Stimulated activated CD4-positive, alpha-beta T cell treated with anti-CD3 and anti-CD28 coated beads, TNF-alpha, amount 100 ng/mL, for 48 hours (primary cell): Measurements from ENCODE around the gene GHDC.
"Not testable (repeated sequence)": the region's sequence is repeated elsewhere in the genome, so short reads cannot be mapped to it uniquely, and the experiment has no call there.

ENCODE experiments used
- DNase-seq, 3 donors: peaks; one replicate each; pipeline ENCODE4 v3.0.0-alpha.2; 2020; ENCODE audit warnings: low read depth in 3 of 3

GHDC gene

GRCh38 chr17:42155614-42156045, 38.7 kb downstream of the GHDC start:
- DNase-seq = no peak

DNA sequence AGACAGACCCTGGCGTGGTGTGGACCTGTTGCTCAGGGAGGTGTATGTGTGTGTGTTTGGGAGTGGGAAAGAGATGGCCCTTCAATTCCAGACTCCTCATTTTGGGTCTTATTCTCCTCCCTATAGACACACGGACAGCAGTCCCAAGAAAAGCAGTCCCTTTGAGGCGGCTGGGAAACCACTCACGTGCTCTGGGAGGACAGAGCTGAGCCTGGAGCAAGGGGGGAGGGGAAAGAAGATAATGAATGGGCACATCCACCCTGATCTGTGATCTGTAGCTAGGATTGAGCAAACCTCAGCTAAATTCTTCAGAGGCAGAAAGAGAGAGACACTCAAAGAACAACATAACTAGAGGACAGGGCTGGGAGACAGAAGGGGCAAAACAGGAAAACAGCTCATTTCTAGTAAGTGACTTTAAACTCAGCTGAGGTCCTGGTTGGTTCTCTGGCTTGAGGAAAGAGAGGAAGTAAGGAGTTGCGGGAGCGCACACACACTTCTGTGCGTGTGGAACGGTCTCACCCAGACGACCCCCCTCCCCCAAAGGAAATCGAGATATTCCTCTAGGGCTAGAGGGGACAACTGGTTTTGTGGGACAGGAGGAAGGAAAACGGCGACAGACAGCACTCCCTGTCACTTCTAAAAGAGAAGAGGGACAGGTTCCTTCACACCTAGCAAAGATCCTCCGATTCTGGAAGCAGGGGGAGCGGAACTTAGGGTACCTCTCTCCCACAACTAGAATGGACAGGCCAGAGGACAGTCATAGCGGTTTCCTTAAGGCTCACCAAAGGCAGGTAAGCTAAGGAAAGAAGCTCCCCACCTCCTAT, 40.2 kb downstream of the GHDC start:
- DNase-seq = no peak

DNA sequence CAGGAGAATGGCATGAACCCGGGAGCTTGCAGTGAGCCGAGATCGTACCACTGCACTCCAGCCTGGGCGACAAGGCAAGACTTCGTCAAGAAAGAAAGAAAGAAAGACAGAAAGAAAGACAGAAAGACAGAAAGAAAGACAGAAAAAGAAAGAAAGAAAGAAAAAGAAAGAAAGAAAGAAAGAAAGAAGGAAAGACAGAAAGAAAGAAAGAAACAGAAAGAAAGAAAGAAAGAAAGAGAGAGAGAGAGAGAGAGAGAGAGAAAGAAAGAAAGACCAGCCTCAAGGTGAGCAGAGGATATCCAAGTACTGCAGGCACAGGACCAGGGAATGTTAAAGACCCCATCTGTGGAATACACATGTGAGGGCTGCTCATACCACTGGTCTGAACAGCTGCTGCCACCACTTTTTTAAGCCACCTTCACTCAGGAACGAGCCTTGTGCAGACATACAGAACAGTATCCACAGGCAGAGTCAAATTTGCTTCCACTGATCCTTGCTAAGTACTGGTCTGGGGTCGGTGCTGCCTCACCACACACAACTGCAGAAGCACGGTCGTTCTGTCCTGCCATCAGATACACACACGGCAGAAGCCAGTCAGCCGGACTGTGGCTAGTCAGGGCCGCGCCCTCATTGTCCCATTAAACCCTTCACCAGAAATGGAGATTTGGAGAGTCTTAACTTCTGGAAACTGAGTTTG, 47.2 kb downstream of the GHDC start:
- no peak for DNase-seq

DNA sequence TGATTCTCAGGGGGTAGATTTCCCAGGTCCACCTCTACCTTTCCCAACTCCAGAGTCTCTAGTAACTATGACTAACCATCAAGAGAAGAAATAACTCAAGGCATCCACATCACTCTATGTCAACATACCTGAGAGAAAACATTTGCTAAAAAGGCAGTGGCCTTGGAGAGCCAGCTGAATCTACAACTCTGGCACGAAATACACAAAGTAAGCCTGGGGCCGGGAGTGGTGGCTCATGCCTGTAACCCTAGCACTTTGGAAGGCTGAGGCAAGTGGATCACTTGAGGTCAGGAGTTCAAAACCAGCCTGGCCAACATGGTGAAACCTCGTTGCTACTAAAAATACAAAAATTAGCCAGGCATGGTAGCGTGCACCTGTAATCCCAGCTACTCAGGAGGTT, 51.2 kb downstream of the GHDC start:
- not testable (repeated sequence) for DNase-seq

- DNase-seq = no peak
Observed at GRCh38 chr17:42142371-42142896, 51.9 kb downstream of the GHDC start.

DNA sequence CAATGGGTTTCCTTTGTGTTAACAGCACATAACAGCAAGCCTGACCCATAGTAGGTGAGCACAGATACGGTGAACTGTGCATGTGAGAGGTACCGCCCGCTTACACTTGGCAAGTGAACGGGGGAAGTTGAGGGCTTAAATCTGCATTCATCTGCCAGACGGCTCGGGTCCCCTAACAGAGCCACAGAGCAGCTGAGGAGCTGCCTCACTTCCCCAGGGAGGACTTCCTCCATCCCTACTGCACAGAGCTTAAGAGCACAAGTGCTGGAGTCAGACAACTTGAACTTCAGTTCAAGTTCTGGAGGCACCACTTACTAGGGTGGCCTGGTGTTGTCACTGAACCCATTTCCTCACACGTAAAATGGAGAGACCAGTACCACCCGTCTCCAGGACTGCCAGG, 52.9 kb downstream of the GHDC start:
- no peak for DNase-seq

DNA sequence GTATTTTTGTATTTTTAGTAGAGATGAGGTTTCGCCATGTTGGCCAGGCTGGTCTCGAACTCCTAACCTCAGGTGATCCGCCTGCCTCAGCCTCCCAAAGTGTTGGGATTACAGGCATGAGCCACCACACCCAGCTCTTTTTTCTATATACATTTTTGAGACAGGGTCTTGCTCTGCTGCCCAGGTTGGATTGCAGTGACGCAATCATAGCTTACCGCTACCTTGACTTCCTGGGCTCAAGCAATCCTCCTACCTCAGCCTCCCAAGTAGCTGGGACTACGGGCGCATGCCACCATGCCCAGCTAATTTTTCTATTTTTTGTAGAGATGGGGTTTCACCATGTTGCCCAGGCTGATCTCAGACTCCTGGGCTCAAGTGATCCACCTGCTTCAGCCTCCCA, 53.6 kb downstream of the GHDC start:
- DNase-seq = not testable (repeated sequence)
